CD8-positive, alpha-beta memory T cell (primary cell): ENCODE measurements around the gene PLAC1. TPM values are rescaled to one million over a fixed set of nuclear protein-coding genes. Genes with fewer than 3 reads are reported as not detected.

Experiments used
- CTCF ChIA-PET: fragments of 350-600 bp; sonication (Branson Sonifier 250); formaldehyde crosslinking; loops from one replicate; lab custom pipeline; 2021; ENCODE audit warnings: antibody characterized with exemption; lab: Charles Lee
- POLR2A ChIA-PET: fragments of 350-600 bp; sonication (Branson Sonifier 250); formaldehyde crosslinking; loops from one replicate; lab custom pipeline; 2021; ENCODE audit warnings: antibody characterized with exemption; lab: Charles Lee
- DNase-seq, 5 donors: peaks; one replicate each; pipeline versions ENCODE4 v3.0.0 to v3.0.0-alpha.2; 2020 to 2022; ENCODE audit warnings: mixed read lengths in 1 of 5
- H3K27ac ChIP-seq: one replicate; pipeline ENCODE4 v1.7.0; 2013; ENCODE audit warnings: low read depth, mild to moderate bottlenecking, low read length, moderate library complexity
- H3K27me3 ChIP-seq: 2 replicates; pipeline ENCODE4 v1.7.0; 2013; ENCODE audit warnings: low read length, mild to moderate bottlenecking; ENCODE audit not compliant: insufficient read depth, poor library complexity, severe bottlenecking
- H3K36me3 ChIP-seq: 2 replicates; pipeline ENCODE4 v1.7.0; 2013; ENCODE audit warnings: mild to moderate bottlenecking, low read length, moderate library complexity; ENCODE audit not compliant: insufficient read depth
- H3K4me1 ChIP-seq: 2 replicates; pipeline ENCODE4 v1.7.0; 2013; ENCODE audit warnings: mild to moderate bottlenecking, low read length, moderate library complexity; ENCODE audit not compliant: insufficient read depth
- H3K4me3 ChIP-seq: 2 replicates; pipeline ENCODE4 v1.7.0; 2013; ENCODE audit warnings: mild to moderate bottlenecking, low read length
- H3K9me3 ChIP-seq: 2 replicates; pipeline ENCODE4 v1.7.0; 2013; ENCODE audit warnings: mild to moderate bottlenecking, low read length
- H3K27ac Mint-ChIP-seq, 8 donors: one replicate each; pipeline ENCODE4 v1.8.0; 2020 to 2021; ENCODE audit warnings: mixed read lengths in 8 of 8, mild to moderate bottlenecking in 6 of 8, inconsistent platforms in 3 of 8, moderate library complexity in 3 of 8
- H3K27me3 Mint-ChIP-seq, 2 donors: one replicate each; pipeline ENCODE4 v1.8.0; 2020 to 2021; ENCODE audit warnings: mixed read lengths in 2 of 2, mild to moderate bottlenecking in 1 of 2, moderate library complexity in 1 of 2
- H3K36me3 Mint-ChIP-seq, 3 donors: one replicate each; pipeline ENCODE4 v1.8.0; 2020 to 2021; ENCODE audit warnings: mixed read lengths in 3 of 3, inconsistent platforms in 1 of 3, mild to moderate bottlenecking in 1 of 3
- H3K4me1 Mint-ChIP-seq, 3 donors: one replicate each; pipeline ENCODE4 v1.8.0; 2020 to 2021; ENCODE audit warnings: mixed read lengths in 3 of 3, inconsistent platforms in 1 of 3, mild to moderate bottlenecking in 1 of 3
- H3K4me3 Mint-ChIP-seq, 7 donors: one replicate each; pipeline ENCODE4 v1.8.0; 2020 to 2021; ENCODE audit warnings: mixed read lengths in 7 of 7, mild to moderate bottlenecking in 6 of 7, moderate library complexity in 4 of 7, inconsistent platforms in 2 of 7
- H3K9me3 Mint-ChIP-seq, 5 donors: one replicate each; pipeline ENCODE4 v1.8.0; 2020 to 2022; ENCODE audit warnings: mixed read lengths in 5 of 5, mild to moderate bottlenecking in 3 of 5, moderate library complexity in 2 of 5, inconsistent platforms in 1 of 5
- polyA plus RNA-seq: library from polyadenylated mRNA; unstranded; fragments of 300-500 nt; fragmentation: Illumina TruSeq; gene quantifications from one replicate; pipeline ENCODE4 v1.2.3, GENCODE V29; 2021
- total RNA-seq, 2 experiments: library from RNA; stranded (reverse); gene quantifications; one replicate each; pipeline ENCODE4 v1.2.3, GENCODE V29; 2021

The PLAC1 gene
- total and polyA plus RNA-seq, 3 experiments from 2014 or later = not detected

- Histone ChIP-seq H3K36me3 (no peaks in the 10 kb centered on the region), H3K4me3 (no peak overlapping the region), H3K4me1 (no peaks in the 10 kb centered on the region), H3K27ac (no peak overlapping the region), H3K27me3 (no peaks in the 10 kb centered on the region), H3K9me3 (no peaks in the 10 kb centered on the region)
- Mint-ChIP-seq H3K9me3 (peaks cover 0 to 3% (median 0%) of the 10 kb centered on the region in 5 donors), H3K27ac (no peak overlapping the region), H3K36me3 (no peaks in the 10 kb centered on the region), H3K27me3 (peaks cover 3 to 4% of the 10 kb centered on the region in 2 donors), H3K4me3 (no peak overlapping the region), H3K4me1 (no peaks in the 10 kb centered on the region)
- DNase-seq = no peak
- ChIA-PET CTCF (no interaction called here), POLR2A (no interaction called here)
Observed at GRCh38 chrX:134603806-134604700, 54.2 kb downstream of the PLAC1 start.

GRCh38 chrX:134602410-134602809 is 55.9 kb downstream of the PLAC1 start:
- no peak for DNase-seq
- H3K36me3 ChIP-seq = no peaks in the 10 kb centered on the region
- H3K27ac ChIP-seq = no peak overlapping the region
- Mint-ChIP-seq H3K36me3 (peaks cover 0 to 2% (median 0%) of the 10 kb centered on the region in 3 donors), H3K27ac (no peak overlapping the region), H3K4me1 (no peaks in the 10 kb centered on the region), H3K27me3 (peaks cover 9 to 12% of the 10 kb centered on the region in 2 donors), H3K9me3 (peaks cover 0 to 3% (median 0%) of the 10 kb centered on the region in 5 donors), H3K4me3 (no peak overlapping the region)
- POLR2A ChIA-PET = no interaction called here
- no peaks in the 10 kb centered on the region for H3K27me3 ChIP-seq
- no peak overlapping the region for H3K4me3 ChIP-seq
- CTCF ChIA-PET = no interaction called here
- no peaks in the 10 kb centered on the region for H3K4me1 ChIP-seq
- H3K9me3 ChIP-seq = no peaks in the 10 kb centered on the region

- no peaks in the 10 kb centered on the region for H3K4me1 ChIP-seq
- no peak overlapping the region for H3K4me3 ChIP-seq
- no peak for DNase-seq
- H3K27me3 ChIP-seq = no peaks in the 10 kb centered on the region
- Mint-ChIP-seq H3K36me3 (peaks cover 0 to 2% (median 0%) of the 10 kb centered on the region in 3 donors), H3K27ac (no peak overlapping the region), H3K27me3 (peaks cover 11 to 19% of the 10 kb centered on the region in 2 donors), H3K4me1 (no peaks in the 10 kb centered on the region), H3K9me3 (peaks cover 0 to 3% (median 0%) of the 10 kb centered on the region in 5 donors), H3K4me3 (no peak overlapping the region)
- H3K36me3 ChIP-seq = no peaks in the 10 kb centered on the region
- ChIA-PET CTCF (no interaction called here), POLR2A (no interaction called here)
- no peaks in the 10 kb centered on the region for H3K9me3 ChIP-seq
- no peak overlapping the region for H3K27ac ChIP-seq
Observed at GRCh38 chrX:134601240-134601765, 57.0 kb downstream of the PLAC1 start.

- H3K9me3 ChIP-seq = no peaks in the 10 kb centered on the region
- POLR2A ChIA-PET = no interaction called here
- Mint-ChIP-seq H3K4me3 (no peak overlapping the region), H3K27ac (no peak overlapping the region), H3K4me1 (no peaks in the 10 kb centered on the region), H3K9me3 (peaks cover 0 to 3% (median 0%) of the 10 kb centered on the region in 5 donors), H3K27me3 (peaks cover 11 to 22% of the 10 kb centered on the region in 2 donors), H3K36me3 (peaks cover 0 to 2% (median 0%) of the 10 kb centered on the region in 3 donors)
- no peaks in the 10 kb centered on the region for H3K4me1 ChIP-seq
- no peaks in the 10 kb centered on the region for H3K27me3 ChIP-seq
- H3K36me3 ChIP-seq = no peaks in the 10 kb centered on the region
- H3K27ac ChIP-seq = no peak overlapping the region
- no peak overlapping the region for H3K4me3 ChIP-seq
- DNase-seq = no peak
- CTCF ChIA-PET = no interaction called here
Observed at GRCh38 chrX:134600714-134601113, 57.6 kb downstream of the PLAC1 start.

GRCh38 chrX:134599184-134599914 is 58.9 kb downstream of the PLAC1 start:
- DNase-seq = no peak
- Mint-ChIP-seq H3K36me3 (peaks cover 0 to 2% (median 0%) of the 10 kb centered on the region in 3 donors), H3K4me3 (no peak overlapping the region), H3K4me1 (no peaks in the 10 kb centered on the region), H3K27me3 (peaks cover 9 to 27% of the 10 kb centered on the region in 2 donors), H3K27ac (no peak overlapping the region), H3K9me3 (peaks cover 0 to 3% (median 0%) of the 10 kb centered on the region in 5 donors)
- H3K27ac ChIP-seq = no peak overlapping the region
- ChIA-PET CTCF (no interaction called here), POLR2A (no interaction called here)
- no peaks in the 10 kb centered on the region for H3K27me3 ChIP-seq
- no peaks in the 10 kb centered on the region for H3K4me1 ChIP-seq
- no peaks in the 10 kb centered on the region for H3K9me3 ChIP-seq
- no peaks in the 10 kb centered on the region for H3K36me3 ChIP-seq
- H3K4me3 ChIP-seq = no peak overlapping the region

- Histone ChIP-seq H3K9me3 (no peaks in the 10 kb centered on the region), H3K4me1 (no peaks in the 10 kb centered on the region), H3K27ac (no peak overlapping the region), H3K36me3 (no peaks in the 10 kb centered on the region), H3K4me3 (no peak overlapping the region), H3K27me3 (no peaks in the 10 kb centered on the region)
- CTCF ChIA-PET = no interaction called here
- POLR2A ChIA-PET = no interaction called here
- Mint-ChIP-seq H3K27me3 (peaks cover 3 to 31% of the 10 kb centered on the region in 2 donors), H3K4me1 (no peaks in the 10 kb centered on the region), H3K36me3 (no peaks in the 10 kb centered on the region), H3K4me3 (no peak overlapping the region), H3K9me3 (no peaks in the 10 kb centered on the region), H3K27ac (no peak overlapping the region)
- no peak for DNase-seq
Observed at GRCh38 chrX:134592303-134592702, 66.0 kb downstream of the PLAC1 start.

GRCh38 chrX:134591502-134591901 is 66.8 kb downstream of the PLAC1 start:
- Histone ChIP-seq H3K27me3 (no peaks in the 10 kb centered on the region), H3K27ac (no peak overlapping the region), H3K36me3 (no peaks in the 10 kb centered on the region), H3K4me3 (no peak overlapping the region), H3K9me3 (no peaks in the 10 kb centered on the region), H3K4me1 (no peaks in the 10 kb centered on the region)
- POLR2A ChIA-PET = no interaction called here
- H3K9me3 Mint-ChIP-seq = no peaks in the 10 kb centered on the region
- H3K4me1 Mint-ChIP-seq = no peaks in the 10 kb centered on the region
- H3K4me3 Mint-ChIP-seq = no peak overlapping the region
- CTCF ChIA-PET = no interaction called here
- H3K36me3 Mint-ChIP-seq = no peaks in the 10 kb centered on the region
- no peak for DNase-seq
- no peak overlapping the region for H3K27ac Mint-ChIP-seq
- H3K27me3 Mint-ChIP-seq = peaks cover 0 to 24% of the 10 kb centered on the region in 2 donors

- H3K27me3 ChIP-seq = no peaks in the 10 kb centered on the region
- peak overlapping the region in 1 of 8 donors; percentile 96 for H3K27ac Mint-ChIP-seq
- peaks cover under 1 to 15% of the 10 kb centered on the region in 2 donors for H3K27me3 Mint-ChIP-seq
- no peaks in the 10 kb centered on the region for H3K4me1 ChIP-seq
- no peak overlapping the region for H3K4me3 ChIP-seq
- H3K27ac ChIP-seq = no peak overlapping the region
- no peak for DNase-seq
- no peaks in the 10 kb centered on the region for H3K36me3 Mint-ChIP-seq
- H3K4me3 Mint-ChIP-seq = no peak overlapping the region
- ChIA-PET POLR2A (no interaction called here), CTCF (no interaction called here)
- H3K4me1 Mint-ChIP-seq = no peaks in the 10 kb centered on the region
- H3K9me3 ChIP-seq = no peaks in the 10 kb centered on the region
- no peaks in the 10 kb centered on the region for H3K36me3 ChIP-seq
- H3K9me3 Mint-ChIP-seq = no peaks in the 10 kb centered on the region
Observed at GRCh38 chrX:134588806-134589205, 69.5 kb downstream of the PLAC1 start.
